NCI-H524 treated with DMSO at 0.1 percent for 48 hours (cell line): Measurements from ENCODE around the gene NCBP3.

Experiments used
- DNase-seq: peaks from one replicate; lab custom pipeline; 2025; lab: John Stamatoyannopoulos, UW

NCBP3 gene, protein sequence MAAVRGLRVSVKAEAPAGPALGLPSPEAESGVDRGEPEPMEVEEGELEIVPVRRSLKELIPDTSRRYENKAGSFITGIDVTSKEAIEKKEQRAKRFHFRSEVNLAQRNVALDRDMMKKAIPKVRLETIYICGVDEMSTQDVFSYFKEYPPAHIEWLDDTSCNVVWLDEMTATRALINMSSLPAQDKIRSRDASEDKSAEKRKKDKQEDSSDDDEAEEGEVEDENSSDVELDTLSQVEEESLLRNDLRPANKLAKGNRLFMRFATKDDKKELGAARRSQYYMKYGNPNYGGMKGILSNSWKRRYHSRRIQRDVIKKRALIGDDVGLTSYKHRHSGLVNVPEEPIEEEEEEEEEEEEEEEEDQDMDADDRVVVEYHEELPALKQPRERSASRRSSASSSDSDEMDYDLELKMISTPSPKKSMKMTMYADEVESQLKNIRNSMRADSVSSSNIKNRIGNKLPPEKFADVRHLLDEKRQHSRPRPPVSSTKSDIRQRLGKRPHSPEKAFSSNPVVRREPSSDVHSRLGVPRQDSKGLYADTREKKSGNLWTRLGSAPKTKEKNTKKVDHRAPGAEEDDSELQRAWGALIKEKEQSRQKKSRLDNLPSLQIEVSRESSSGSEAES

DNA sequence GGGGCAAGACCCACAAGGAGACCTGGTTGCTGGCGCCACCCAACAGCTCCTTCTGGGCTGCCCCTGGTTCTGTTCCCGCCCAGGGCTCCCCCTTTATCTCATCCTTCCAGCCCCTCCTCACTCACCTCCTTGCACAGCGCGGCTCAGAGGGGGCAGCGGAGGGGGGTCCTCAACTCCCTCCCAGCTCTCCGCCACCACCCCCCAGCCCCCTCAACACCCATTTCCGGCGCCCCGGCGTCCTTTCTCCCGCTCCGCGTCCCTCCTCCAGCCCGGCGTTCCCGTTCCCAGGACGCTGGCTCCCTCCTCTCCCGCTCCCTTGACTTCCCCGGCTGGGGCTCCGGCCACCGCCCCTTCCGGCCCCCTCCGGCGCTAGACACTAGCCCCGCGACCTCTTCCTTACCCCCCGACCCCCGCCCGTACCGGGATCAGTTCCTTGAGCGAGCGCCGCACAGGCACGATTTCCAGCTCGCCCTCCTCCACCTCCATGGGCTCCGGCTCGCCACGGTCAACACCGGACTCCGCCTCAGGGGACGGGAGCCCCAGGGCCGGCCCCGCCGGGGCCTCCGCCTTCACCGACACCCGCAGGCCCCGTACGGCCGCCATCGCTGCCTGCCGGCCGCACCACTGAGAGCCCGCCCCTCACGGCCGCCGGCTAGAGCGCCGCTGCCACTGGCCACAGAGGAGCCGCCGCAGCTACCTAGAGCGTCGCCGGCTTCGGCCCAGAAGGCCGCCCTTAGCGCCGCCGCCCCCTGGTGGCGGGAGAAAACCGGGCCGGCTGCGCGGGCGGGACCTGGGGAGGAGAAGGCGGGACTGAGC is at the start of gene NCBP3:
Gene NCBP3, minus strand, starts transcription at position 626 of the 816 bp plus-strand sequence. Its CDS starts 23 bp downstream, at position 603.
- DNase-seq, result peak; percentile 32

DNA sequence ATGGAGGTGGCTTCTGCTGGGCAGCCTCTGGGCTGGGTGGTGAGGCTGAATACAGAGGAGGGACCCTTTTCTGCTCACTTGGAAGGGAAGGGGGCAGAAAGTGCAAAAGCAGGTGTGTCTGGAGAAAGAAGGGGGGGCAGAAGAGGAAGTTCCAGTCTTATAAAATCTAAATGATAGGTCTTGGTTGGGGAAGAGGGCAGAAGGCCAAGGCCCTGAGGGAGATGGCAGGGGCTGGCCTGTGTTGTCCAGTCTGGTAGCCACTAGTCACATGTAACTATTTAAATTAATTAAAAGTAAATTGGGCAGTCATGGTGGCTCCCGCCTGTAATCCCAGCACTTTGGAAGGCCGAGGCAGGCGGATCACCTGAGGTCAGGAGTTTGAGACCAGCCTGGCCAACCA is 49.3 kb upstream of the NCBP3 start:
- DNase-seq, result no peak

DNA sequence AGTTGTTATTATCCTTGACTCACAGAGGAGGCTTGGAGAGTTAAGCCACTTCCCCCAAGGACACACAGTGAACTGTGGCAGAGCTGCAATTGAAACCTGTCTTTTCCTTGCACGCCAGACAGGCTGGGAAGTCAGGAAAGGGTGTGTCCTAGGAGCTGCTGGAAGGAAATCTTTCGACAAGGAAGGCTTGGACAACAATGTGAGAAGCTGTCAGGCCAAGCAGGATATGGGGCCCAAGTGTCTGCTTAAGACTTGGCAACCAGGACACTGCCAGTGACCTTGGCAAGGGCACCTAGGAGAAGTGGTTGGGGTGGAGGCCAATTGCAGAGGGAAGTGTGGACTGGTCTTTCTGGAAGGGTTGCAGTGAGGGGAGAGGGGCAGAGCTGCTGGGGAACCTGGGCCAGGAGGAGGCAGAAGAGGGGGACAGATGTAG is 48.9 kb upstream of the NCBP3 start:
- DNase-seq, result no peak

DNA sequence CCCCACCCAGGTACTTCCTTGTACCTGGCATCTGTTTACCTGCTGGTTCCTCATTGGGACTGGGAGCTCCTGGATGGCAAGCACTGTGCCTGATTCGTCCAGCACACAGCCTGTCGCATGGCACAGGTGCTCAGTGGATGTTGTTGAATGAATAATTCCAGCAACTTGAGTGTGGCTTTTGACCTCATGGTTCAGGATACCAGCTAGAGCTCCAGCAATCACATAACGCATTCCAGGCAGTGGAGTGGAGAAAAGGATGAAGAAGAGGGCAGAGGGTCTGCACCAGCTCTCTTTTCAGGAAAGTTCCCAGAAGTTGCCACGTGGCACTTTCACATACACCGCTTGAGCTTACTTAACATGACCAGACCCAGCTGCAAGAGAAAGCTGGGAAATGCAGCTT is 48.1 kb upstream of the NCBP3 start:
- DNase-seq, result no peak

DNA sequence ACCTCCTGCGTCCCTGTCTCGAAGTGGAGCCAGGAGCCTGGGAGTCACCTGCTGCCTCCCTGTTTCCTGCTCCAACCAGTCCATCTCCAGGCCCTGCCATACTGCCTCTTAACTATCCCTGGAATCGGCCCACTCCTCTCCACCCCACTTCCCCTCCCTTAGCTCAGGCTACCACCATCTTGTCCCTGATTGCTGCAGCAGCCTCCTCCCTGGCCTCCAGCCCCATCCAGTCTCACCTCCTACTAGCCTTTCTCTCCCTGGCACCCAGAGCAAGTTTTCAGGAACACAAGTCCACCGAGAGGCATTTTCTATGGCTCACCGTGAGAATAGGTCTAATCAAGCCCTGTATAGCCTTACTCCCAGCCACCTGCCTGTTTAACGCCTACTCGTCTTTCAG is 47.7 kb upstream of the NCBP3 start:
- DNase-seq, result no peak

DNA sequence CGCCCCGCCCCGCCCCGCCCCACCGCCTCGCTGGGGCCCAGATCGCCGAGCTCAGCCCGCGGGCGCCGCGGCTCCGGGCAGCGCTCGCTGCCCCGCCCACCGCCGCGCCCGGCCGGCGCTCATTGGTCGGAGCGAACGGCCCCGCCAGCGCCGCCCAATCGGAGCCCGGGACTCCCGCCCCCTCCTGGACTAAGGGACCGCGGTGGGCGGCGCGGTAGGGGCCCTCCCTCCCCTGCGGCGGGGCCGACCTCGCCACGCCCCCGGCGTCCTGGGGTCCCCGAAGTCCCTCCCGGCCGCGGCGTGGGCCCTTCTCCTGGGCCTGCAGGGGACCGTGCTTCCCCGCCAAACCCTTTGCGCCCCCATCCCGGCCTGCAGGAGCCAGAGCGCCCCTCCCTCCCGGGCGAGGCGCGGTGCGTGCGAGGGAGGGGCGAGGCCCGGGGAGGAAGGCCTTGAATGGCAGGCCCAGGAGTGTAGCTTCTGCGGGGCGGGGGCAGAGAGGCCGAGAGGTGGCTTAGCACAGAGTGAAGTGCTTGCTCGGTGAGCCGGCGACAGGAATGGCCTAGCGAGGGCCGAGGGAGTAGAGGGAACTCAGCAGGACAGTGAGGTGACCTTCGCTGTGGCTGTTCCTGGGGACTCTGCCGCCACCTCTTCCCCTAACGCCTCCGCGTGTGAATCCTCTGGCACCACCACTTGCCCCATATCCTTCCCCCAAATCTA is 47.1 kb upstream of the NCBP3 start, which contains the start of gene CAMKK1:
Gene CAMKK1, minus strand, starts transcription at position 51 of the 717 bp plus-strand sequence. CDS start 7,366 bp downstream, outside the sequence.
- peak; percentile 36 for DNase-seq

DNA sequence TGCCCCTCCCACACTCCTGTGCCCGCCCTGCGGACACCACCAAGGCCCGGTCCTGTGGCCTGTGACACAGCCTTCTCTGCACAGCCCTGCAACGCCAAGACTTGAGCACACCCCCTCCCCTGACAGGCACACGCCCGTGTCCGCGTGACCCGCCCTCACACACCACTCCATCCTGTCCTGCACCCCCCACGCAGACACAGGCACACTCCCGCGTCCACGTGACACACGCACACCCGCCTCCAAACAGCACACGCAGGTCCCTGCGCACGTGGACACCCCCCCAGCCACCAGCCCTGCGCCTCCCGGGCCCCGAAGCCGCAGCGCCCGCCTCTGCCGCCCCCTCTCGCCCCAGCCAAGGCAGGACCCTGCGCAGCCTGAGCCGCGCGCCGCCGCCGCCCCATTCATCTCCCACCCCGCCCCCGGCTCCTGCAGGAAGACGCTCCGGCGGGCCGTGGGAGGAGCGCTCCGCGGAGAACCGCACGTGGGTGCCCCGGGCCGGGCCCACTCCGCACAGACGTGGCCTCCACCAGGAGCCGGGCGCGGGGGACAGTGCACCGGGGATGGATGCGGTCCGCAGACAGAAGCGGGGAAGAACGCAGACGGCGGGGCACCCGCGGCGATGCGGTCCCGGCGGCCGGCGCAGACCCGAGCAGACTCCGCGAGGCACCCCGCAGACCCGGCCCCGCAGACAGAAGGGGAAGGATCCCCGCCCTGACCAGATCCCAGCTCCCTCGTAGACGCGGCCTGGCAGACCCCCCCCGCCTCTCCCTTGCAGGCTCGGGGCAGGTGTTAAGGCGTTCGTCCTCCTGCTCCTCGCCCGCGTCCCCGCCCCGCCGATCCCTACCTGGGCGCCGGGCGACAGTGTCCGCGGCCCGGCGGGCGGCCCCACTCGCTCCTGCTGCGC is 46.3 kb upstream of the NCBP3 start:
- no peak for DNase-seq

DNA sequence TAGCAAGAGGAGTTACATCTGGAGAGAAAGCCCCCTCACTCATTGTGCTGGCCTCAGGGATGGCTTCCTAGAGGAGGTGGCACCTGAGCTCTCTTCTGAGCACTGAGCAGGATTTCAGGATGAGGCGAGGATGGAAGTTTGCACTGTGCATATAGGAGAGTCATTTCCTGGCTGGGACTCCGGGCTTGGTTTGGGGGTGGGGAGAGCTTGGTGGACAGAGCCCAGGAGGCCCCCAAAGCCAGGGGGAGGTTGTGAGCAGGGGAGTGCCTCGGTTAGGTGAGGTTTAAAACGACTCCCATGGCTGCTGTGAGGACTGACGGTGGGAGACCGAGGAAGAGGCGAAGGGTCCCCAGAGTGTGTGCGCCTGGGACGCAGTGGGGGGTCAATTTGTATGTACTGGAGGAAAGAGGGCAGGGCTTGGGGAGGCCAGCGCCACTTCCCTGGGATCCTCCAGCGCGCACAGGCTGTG is 45.6 kb upstream of the NCBP3 start:
- no peak for DNase-seq

DNA sequence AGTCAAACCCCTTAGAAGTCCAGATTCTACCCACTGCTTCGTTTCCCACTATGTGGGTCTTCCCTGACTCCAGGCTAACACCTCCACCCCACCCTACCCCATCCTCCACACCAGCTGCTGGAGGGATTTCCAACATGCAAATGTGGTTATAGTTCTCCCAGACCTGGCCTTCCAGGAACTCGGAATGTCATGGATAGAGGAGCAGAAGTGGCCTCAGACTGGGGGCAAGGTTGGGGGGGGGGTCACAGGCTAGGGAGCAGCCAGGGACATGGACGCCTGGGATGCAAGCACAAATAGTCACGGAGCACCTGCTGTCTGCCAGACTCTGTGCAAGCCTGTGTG is 44.8 kb upstream of the NCBP3 start:
- DNase-seq, result no peak

DNA sequence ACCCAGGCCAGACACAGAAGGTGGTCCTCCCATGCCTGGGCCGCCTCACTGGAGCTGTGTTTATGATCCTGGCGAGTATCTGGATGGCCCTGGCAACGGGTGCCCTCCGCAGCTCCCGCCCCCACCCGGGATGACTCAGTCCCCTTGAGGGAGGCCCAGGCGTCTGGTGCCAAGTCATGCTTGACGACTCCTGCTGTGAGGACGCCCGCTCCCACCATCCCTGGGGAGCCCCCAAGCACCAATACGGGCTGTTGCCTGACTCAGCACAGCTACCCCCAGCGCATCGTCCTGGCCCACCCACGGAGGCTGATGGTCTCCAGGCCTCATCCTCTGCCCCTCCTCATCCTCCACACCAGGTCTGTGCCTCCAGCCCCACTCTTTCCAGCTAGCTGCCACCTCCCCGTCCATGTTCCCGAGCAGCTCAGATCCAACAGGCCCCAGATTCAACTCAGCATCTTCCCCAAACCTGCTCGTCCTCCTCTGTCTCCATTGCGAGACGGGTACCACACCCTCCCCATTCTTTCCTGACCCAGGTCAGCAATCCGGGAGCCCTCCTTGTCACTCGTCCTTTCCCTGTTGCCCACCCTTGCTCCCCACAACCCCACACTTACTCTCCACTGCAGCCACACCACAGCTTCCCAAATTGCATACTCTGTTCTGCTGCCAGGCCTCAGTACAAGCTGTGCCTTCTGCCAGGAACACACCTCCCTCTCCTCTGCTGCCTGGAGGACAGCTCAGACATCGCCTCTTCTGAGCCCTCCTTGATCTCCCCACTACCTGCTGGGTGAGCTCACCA is 44.2 kb upstream of the NCBP3 start:
- DNase-seq, result peak; percentile 80

DNA sequence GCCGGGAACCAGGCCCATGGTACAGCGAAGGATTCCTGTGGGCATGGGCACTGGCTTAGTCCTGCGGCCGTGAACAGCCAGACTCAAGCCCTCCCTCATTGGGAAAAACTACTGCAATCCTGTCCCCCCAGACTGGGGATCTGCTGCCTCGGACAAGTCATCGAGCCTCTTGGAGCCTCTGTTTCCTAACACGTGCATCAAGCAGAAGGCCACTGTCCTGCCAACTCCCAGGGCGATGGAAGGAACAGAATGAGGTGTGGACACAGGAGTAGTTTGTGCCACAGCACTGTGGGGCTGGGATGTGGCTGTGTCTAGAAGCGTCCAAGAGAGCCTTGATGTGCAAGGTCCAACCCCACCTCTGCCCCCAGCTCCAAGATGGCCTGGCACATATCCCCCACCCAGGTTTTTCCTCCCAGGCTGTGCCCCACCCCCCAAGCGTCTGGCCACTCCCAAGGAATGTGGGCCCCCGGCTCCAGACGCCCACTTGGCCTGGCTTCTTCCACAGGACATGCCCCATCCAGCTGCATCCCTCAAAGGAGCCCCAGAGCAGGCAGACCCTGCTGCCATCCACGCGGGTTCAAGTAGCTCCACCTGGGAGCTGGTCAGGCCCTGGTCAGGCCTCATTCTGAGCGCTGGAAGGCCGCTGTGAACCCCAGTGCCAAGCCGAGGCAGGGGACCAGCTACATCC is 43.4 kb upstream of the NCBP3 start:
- DNase-seq, result no peak

DNA sequence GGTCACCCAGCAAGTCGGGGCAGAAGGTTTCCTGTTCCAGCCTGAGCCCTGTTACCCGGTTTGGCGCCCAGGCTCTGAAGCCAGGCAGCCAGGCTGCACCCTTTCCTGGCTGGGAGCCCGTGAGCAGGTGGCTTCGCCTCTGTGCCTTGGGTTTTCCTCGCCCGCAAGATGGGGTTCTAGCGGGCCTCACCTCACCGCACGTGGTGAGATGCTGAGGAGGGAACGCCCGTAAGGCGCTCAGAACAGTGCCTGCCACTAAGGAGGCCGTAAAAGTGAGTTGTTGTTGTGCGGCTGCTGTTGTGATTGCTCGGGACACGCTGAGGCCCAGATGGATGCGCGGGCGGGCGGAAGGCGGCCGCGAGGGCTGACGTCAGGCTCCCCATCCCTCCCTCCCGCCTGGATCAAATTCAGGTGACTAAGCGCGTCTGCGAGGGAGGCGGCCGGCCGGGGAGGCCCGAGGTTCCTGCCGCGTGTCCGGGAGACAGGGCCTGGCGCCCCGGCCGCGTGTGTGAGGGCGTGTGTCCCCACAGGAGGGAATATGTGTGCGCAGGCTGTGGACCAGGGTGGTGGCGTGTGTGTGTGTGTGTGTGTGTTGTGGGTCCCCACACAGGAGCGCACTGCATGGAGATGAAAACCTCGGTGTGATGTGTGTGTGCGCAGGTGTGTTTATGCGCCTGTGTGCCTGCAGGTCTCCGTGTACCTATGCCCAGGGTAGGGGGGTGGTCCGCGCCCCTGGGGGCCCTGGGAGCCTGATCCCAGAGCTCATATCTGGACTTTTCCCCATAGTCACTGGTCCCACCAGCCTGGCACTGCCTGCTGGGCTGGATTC is 42.5 kb upstream of the NCBP3 start:
- DNase-seq, result peak; percentile 36

DNA sequence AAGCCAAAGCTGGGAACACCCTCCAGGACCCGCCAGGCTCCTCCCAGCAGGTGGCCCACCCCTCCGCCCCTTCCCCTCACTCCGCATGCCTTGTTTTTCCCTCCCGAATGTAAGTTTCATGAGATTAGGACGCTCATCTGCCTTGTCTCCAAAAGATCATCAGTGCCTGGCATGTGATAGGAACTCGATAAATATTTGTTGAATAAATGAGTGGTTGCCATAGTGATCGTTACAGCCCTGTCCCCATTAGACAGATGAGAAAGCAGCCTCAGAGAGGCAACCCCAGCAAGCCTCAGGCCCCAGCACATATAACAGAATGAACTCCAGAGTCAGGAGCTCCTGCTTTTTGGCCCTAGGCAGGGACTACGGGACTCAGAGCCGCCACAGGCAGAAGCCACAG is 41.8 kb upstream of the NCBP3 start:
- DNase-seq, result no peak

DNA sequence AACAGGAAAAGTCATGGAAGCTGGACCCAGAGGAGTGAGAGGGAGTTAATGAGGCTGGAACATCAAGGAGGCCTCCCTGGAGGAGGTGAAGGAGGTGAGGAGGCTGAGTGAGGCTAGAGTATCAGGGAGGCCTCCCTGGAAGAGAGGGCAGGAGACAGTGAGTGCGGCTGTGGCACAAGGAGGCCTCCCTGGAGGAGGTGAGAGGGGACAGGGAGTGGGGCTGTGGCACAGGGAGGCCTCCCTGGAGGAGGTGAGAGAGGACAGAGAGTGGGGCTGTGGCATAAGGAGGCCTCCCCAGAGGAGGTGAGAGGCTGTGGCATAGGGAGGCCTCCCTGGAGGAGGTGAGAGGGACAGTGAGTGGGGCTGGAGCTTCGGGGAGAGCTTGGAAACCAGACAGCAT is 41.3 kb upstream of the NCBP3 start:
- DNase-seq, result no peak

DNA sequence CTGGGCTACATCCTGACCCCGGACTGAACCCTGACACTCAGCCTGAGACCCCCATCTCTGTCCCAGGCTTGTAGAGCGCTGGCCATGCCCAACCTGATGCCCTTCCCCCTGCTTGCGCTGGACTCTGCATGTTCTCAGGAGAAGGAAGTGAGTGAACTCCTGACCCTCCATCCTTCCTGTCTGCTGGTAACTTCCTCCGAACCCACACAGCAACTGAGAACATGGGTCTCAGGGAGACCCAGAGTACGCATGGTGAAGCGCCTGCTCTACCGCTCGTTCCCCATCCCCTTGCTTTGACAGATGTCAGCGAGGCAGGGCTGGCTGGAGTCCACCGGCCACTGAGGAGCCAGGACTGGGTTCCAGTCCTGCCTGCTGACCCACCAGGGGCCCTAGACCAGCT is 40.7 kb upstream of the NCBP3 start:
- DNase-seq, result no peak

DNA sequence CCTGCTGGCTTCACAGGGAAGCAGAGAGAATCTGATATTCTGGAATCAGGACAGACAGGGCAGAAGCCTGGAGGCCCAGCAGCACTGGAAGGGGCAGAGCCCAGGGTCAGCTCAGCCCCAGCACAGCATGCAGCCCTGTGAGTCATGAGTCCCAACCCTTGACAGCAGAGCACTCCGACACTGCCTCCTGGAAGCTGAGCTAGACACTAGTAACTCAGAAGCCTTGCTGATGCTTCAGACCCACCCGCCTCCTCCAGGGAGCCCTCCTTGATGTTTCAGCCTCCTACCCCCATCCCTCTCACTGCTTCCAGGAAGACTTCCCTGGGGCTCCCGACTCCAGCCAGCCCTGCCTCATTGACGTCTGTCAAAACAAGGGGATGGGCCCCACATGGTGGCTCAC is 39.9 kb upstream of the NCBP3 start:
- DNase-seq, result no peak

DNA sequence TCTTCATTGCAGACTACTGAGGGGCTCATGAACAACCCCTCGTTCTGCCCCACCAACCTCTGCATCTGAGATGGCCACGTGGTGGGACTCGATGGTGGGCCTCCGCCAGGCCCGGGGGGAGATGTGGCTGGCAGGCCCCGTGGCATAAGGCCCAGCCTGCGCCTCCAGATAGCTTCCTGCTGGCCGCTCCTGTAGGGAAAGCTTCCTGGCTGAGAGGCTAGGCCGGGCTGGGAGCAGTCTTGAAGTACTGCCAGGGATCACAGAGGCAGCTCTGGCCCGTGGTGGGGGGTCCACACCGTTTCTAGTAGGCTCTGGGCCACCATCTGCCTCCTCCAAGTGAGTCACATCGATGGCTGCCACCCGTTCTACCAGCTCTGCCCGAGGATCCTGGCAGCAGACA is 39.2 kb upstream of the NCBP3 start:
- no peak for DNase-seq

DNA sequence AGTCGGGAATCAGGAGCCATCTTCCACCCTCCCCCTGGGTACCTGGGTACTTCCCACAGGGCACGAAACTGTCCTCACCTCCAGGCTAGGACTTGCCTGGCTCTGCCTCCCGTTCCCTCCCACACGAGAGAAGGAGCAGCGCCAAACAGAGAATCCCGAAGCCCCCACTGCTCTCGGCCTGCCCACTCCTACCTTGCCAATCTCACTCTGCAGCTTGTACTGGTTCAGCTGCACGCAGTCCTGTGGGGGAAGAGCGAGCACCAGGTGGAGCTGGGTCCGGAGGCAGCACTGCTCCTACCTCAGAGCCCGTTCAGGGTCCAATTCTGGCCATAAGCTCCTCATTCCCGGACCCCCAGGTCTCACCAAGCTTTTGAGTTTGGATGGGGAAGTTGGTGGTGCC is 38.1 kb upstream of the NCBP3 start:
- no peak for DNase-seq

DNA sequence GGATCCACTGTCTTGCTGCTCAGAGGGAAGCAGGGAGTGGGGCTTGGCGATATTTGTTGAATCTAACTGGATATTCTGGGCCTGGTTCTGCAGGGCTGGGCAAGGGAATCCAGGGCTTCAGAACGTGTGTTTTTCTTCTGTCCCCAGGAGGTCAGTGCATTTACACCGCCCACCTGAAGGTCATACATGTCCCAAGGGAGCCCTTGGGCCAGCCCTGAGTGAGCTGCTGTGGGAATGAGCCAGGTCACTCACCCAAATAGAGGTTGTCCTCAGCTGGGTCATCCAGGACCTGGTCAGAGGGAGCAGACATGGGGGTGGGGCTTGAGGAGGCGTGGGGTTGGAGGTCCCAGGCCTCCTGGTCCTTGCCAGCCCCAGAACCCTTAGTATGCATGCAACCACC is 36.2 kb upstream of the NCBP3 start:
- DNase-seq, result no peak
